HepG2 (cell line): Measurements from ENCODE around the gene METTL6. TPM values are rescaled to one million over a fixed set of nuclear protein-coding genes. Genes with fewer than 3 reads are reported as not detected.
"Not testable (repeated sequence)": the region's sequence is repeated elsewhere in the genome, so short reads cannot be mapped to it uniquely, and the experiment has no call there.

Experiments used
- ATAC-seq: fragments of 200-7000 bp; cut with Tn5 transposase; 3 replicates; pipeline ENCODE4 v1.9.1; 2020; ENCODE audit warnings: mild to moderate bottlenecking, moderate library complexity
- BruUV-seq: library from RNA; stranded (reverse); fragments of 400-500 nt; replicated peaks from 2 replicates; lab custom pipeline; 2021; lab: Mats Ljungman, UMichigan
- CTCF ChIA-PET: fragments of 300-600 bp; formaldehyde crosslinking; extraction: SDS; loops from one replicate; lab custom pipeline; 2021; ENCODE audit warnings: low total read pairs, inconsistent platforms, low intra/inter-chr PET ratio; lab: Yijun Ruan, JAX
- POLR2A ChIA-PET: fragments of 350-600 bp; sonication (Branson Sonifier 250); formaldehyde crosslinking; loops from one replicate; lab custom pipeline; 2020; ENCODE audit warnings: antibody characterized with exemption, inconsistent platforms; lab: Yijun Ruan, JAX
- DNase-seq: peaks from one replicate; pipeline ENCODE4 v3.0.0-alpha.2; 2015; ENCODE audit warnings: low spot score
- FAIRE-seq: peaks from 3 replicates; lab custom pipeline; 2011; peaks lifted over from hg19 to GRCh38; lab: Jason Lieb, UNC
- H2AFZ ChIP-seq: one replicate; pipeline ENCODE4 v1.6.1; 2011; ENCODE audit warnings: low read length, inconsistent platforms
- H3K27ac ChIP-seq: fragments of 300-600 bp; 3 replicates; pipeline ENCODE4 v1.8.0; 2011; ENCODE audit warnings: mixed run types, mild to moderate bottlenecking, mixed read lengths, low read length, inconsistent platforms; ENCODE audit not compliant: insufficient read depth; ENCODE audit errors: extremely low read length
- H3K27me3 ChIP-seq, 2 experiments: fragments of 200-600 bp in 1 of 2; 2 replicates in 1 of 2; 3 replicates in 1 of 2; pipeline versions ENCODE4 v1.6.0 to v1.8.0; 2011; ENCODE audit warnings: low read length in 2 of 2, mild to moderate bottlenecking in 2 of 2, moderate library complexity in 2 of 2, inconsistent platforms in 1 of 2; ENCODE audit not compliant: insufficient read depth in 2 of 2, control insufficient read depth in 1 of 2
- H3K36me3 ChIP-seq, 2 experiments: fragments of 200-600 bp in 1 of 2; replicated peaks in 1 of 2; 2 replicates in 1 of 2; 3 replicates in 1 of 2; pipeline versions ENCODE4 v1.5.1 to v1.8.0; 2011; ENCODE audit warnings: low read length in 2 of 2, inconsistent platforms in 1 of 2; ENCODE audit not compliant: insufficient read depth in 2 of 2, control insufficient read depth in 1 of 2
- H3K4me1 ChIP-seq: 2 replicates; pipeline ENCODE4 v1.5.1; 2012; ENCODE audit warnings: low read length, inconsistent platforms; ENCODE audit not compliant: insufficient read depth
- H3K4me2 ChIP-seq: 2 replicates; pipeline ENCODE4 v1.6.0; 2011; ENCODE audit warnings: low read depth, low read length, inconsistent platforms
- H3K4me3 ChIP-seq, 3 experiments: fragments of 200-600 bp in 1 of 3; sonication (generic), shearing (Covaris generic) in 1 of 3; replicated peaks in 1 of 3; 2 replicates each; pipeline ENCODE4 v1.5.1; 2011 to 2016; ENCODE audit warnings: low read length in 3 of 3, inconsistent platforms in 2 of 3, low read depth in 2 of 3, mild to moderate bottlenecking in 2 of 3, control low read depth in 1 of 3, mixed read lengths in 1 of 3; ENCODE audit not compliant: insufficient read depth in 1 of 3
- H3K79me2 ChIP-seq: one replicate; pipeline ENCODE4 v1.6.1; 2011; ENCODE audit warnings: low read length, inconsistent platforms; ENCODE audit not compliant: insufficient read depth
- H3K9ac ChIP-seq: 2 replicates; pipeline ENCODE4 v1.6.0; 2011; ENCODE audit warnings: mild to moderate bottlenecking, low read depth, low read length, inconsistent platforms; ENCODE audit not compliant: insufficient read depth
- H3K9me3 ChIP-seq: 2 replicates; pipeline ENCODE4 v1.5.1; 2012; ENCODE audit warnings: mild to moderate bottlenecking, low read length
- H4K20me1 ChIP-seq: 2 replicates; pipeline ENCODE4 v1.6.0; 2011; ENCODE audit warnings: inconsistent platforms, mild to moderate bottlenecking, low read length, moderate library complexity; ENCODE audit not compliant: insufficient read depth
- HIC2 ChIP-seq: sonication (generic); formaldehyde crosslinking; IDR thresholded peaks from 2 replicates; pipeline ENCODE4 v1.9.0; 2022; ENCODE audit warnings: low read depth, missing genetic modification reagents
- KLF11 ChIP-seq: IDR thresholded peaks from 2 replicates; pipeline ENCODE4 v1.6.1; 2016; ENCODE audit warnings: missing compliant biosample characterization
- TFDP1 ChIP-seq: IDR thresholded peaks from 2 replicates; pipeline ENCODE4 v1.6.1; 2016; ENCODE audit warnings: missing compliant biosample characterization, missing genetic modification reagents, borderline replicate concordance
- ZNF589 ChIP-seq: sonication (generic); formaldehyde crosslinking; conservative IDR thresholded peaks from 2 replicates; pipeline ENCODE4 v1.8.0; 2022; ENCODE audit warnings: mild to moderate bottlenecking, moderate library complexity, missing genetic modification reagents
- WGBS: methylation state at CpG from one replicate; pipeline ENCODE4 v1.1.6; 2017; ENCODE audit warnings: low lambda C conversion rate; 5-methylcytosine and 5-hydroxymethylcytosine counted together
- in situ Hi-C: cut with HindIII; loops from 2 replicates; pipeline ENCODE4 v1.10.0; 2017; ENCODE audit warnings: low pct_unique_long_range_greater_than_20kb; ENCODE audit not compliant: extremely low pct_ligation_motif_present
- intact Hi-C: fragments of 100-400 bp; cut with micrococcal nuclease; formaldehyde crosslinking; loops from one replicate; pipeline ENCODE4 v1.10.0; 2022; ENCODE audit not compliant: unreplicated experiment
- polyA plus RNA-seq, 8 experiments: library from polyadenylated mRNA; depleted of rRNA in 3 of 8; stranded (reverse) in 7 of 8; unstranded in 1 of 8; fragments of >200 nt; fragmentation: Illumina TruSeq in 4 of 8; extraction: Trizol in 4 of 8; gene quantifications; 2 replicates each; pipeline versions ENCODE4 v1.2.1 to v1.2.3, GENCODE V29; 2011 to 2016; ENCODE audit warnings: low read depth in 4 of 8, missing spikeins in 1 of 8, mixed read lengths in 1 of 8; ENCODE audit not compliant: insufficient read depth in 1 of 8
- total RNA-seq, 5 experiments: library from RNA; depleted of rRNA; stranded (reverse); fragments of >200 nt; fragmentation: Illumina TruSeq; extraction: Trizol; gene quantifications; 2 replicates each; pipeline ENCODE4 v1.2.3, GENCODE V29; 2016; ENCODE audit warnings: low read depth in 1 of 5

METTL6 gene
- total and polyA plus RNA-seq, 2 of the 13 experiments (the other 11 are each of a cell fraction or from before 2014, with no cell fraction given) = 17.2 to 29.4 TPM

GRCh38 chr3:15420871-15421270, 6.5 kb downstream of the METTL6 start (continued):
- TF ChIP-seq HIC2 (CRISPR knock-in tag) (no peak), TFDP1 (CRISPR knock-in tag) (no peak), ZNF589 (CRISPR knock-in tag) (no peak), KLF11 (CRISPR knock-in tag) (no peak)

DNA sequence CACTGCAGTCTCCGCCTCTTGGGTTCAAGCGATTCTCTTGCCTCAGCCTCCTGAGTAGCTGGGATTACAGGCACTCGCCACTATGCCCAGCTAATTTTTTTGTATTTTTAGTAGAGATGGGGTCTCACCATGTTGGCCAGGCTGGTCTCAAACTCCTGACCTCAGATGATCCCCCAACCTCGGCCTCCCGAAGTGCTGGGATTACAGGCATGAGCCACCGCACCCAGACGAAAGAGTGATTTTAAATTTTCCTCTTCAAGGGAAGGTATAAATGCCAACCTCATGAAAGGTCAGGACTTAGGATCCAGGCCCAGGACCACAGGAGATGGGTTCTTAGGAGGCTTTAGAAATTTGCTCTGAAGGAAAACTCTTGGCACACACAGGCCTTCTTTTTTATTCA, 16.4 kb downstream of the METTL6 start:
- intact Hi-C loops, H3K9ac ChIP-seq, ATAC-seq, H2AFZ ChIP-seq, H3K79me2 ChIP-seq, H3K4me2 ChIP-seq, BruUV-seq, H3K4me3 ChIP-seq, in situ Hi-C loops, H3K27ac ChIP-seq, H3K4me1 ChIP-seq, H3K27me3 ChIP-seq, H3K9me3 ChIP-seq, H4K20me1 ChIP-seq, DNase-seq, CTCF ChIA-PET, POLR2A ChIA-PET, FAIRE-seq: not testable (repeated sequence)
- 95% methylated on average over 7 of the region's 7 CpGs for WGBS
- H3K36me3 ChIP-seq = peaks cover 9 to 43% of the 10 kb centered on the region in 2 experiments; a peak in 4 of 5 replicates
